Activated CD8-positive, alpha-beta T cell treated with anti-CD3 and anti-CD28 coated beads, Interleukin-2, amount 10 ng/mL, durations not matched to agents 7 days and 5 days (primary cell): ENCODE data around the gene WASF2. TPM values are rescaled to one million over a fixed set of nuclear protein-coding genes. Genes with fewer than 3 reads are reported as not detected.
"Not testable (repeated sequence)": the region's sequence is repeated elsewhere in the genome, so short reads cannot be mapped to it uniquely, and the experiment has no call there.

ENCODE experiments used
- ATAC-seq: fragments of 150-1000 bp; cut with Tn5 transposase; one replicate; pipeline ENCODE4 v1.10.0; 2021; ENCODE audit warnings: moderate library complexity
- CTCF ChIA-PET: fragments of 350-600 bp; sonication (Branson Sonifier 250); formaldehyde crosslinking; loops from one replicate; lab custom pipeline; 2021; ENCODE audit warnings: antibody characterized with exemption; lab: Charles Lee
- POLR2A ChIA-PET: fragments of 350-600 bp; sonication (Branson Sonifier 250); formaldehyde crosslinking; loops from one replicate; lab custom pipeline; 2021; ENCODE audit warnings: antibody characterized with exemption; lab: Charles Lee
- DNase-seq: peaks from one replicate; pipeline ENCODE4 v3.0.0-alpha.2; 2020
- H3K27ac Mint-ChIP-seq: one replicate; pipeline ENCODE4 v1.8.0; 2021; ENCODE audit warnings: mild to moderate bottlenecking, mixed read lengths
- H3K27me3 Mint-ChIP-seq: one replicate; pipeline ENCODE4 v1.8.0; 2021; ENCODE audit warnings: low read depth, mixed read lengths
- H3K36me3 Mint-ChIP-seq: one replicate; pipeline ENCODE4 v1.8.0; 2021; ENCODE audit warnings: low read depth, mixed read lengths
- H3K4me1 Mint-ChIP-seq: one replicate; pipeline ENCODE4 v1.8.0; 2021; ENCODE audit warnings: low read depth, mixed read lengths
- H3K4me3 Mint-ChIP-seq: one replicate; pipeline ENCODE4 v1.8.0; 2021; ENCODE audit warnings: mild to moderate bottlenecking, mixed read lengths
- H3K9me3 Mint-ChIP-seq: one replicate; pipeline ENCODE4 v1.8.0; 2022; ENCODE audit warnings: mixed read lengths; ENCODE audit not compliant: insufficient read depth
- total RNA-seq, 2 experiments: library from RNA; stranded (reverse); gene quantifications; one replicate each; pipeline ENCODE4 v1.2.3, GENCODE V29; 2021

Gene WASF2, protein sequence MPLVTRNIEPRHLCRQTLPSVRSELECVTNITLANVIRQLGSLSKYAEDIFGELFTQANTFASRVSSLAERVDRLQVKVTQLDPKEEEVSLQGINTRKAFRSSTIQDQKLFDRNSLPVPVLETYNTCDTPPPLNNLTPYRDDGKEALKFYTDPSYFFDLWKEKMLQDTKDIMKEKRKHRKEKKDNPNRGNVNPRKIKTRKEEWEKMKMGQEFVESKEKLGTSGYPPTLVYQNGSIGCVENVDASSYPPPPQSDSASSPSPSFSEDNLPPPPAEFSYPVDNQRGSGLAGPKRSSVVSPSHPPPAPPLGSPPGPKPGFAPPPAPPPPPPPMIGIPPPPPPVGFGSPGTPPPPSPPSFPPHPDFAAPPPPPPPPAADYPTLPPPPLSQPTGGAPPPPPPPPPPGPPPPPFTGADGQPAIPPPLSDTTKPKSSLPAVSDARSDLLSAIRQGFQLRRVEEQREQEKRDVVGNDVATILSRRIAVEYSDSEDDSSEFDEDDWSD
- 100 to 1,000 TPM; 120 to 127 TPM for total RNA-seq

DNA sequence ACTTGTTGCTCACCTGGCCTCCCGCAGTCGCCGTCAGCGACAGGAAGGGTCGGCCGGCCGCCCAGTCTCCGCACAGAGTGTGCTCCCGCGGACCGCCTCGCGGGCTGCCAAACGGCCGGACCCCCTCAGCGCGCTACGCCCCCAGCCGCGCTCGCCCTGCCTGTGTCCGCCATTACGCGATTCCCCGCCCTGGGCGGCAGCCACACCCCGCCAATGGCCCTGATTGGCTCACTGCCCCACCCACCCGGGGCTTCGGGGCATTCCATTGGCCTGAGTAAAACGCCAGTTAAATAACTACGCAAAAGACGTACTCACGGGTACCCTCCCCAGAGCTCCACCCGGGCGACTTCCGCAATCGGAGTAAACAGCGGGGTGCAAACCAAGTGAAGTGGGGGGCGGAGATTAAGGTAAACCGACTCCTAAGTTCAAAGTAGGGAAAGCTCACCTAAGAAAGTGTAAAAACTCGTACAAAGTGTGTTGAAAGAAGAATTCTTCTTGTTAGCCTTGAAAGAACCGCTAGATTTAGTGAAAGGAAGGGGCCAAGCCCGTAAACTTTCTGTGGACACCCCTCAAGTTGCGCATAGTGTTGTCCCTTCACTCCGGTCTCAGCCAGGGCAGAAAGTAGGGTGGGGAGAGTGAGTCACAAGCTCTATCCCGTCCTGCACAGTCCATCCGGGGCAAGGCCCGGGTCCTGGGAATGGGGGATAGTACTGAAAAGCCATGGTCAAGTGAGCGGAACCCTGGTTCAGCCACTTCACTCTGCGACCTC, at the start of gene WASF2:
TSS of gene WASF2 (minus strand) at position 195 of the 769 bp plus-strand sequence. CDS start 61,277 bp downstream, outside the sequence.
- H3K9me3 Mint-ChIP-seq = no peaks in the 10 kb centered on the region
- ChIA-PET POLR2A (interaction anchor here (0.9 to 4.6 kb wide), 11 partner anchors 10 to 138 kb away, joined by 3 to 51 read pairs (median 5); partner anchors contain the start of gene AHDC1), CTCF (interaction anchor here (0.6 to 3.5 kb wide), 16 partner anchors 25 to 133 kb away, joined by 3 to 19 read pairs (median 4); partner anchors contain the start of gene AHDC1)
- DNase-seq (peak; percentile 98), ATAC-seq (peak; percentile 94)
- no peaks in the 10 kb centered on the region for H3K27me3 Mint-ChIP-seq
- H3K4me1 Mint-ChIP-seq = peaks cover 28% of the 10 kb centered on the region
- peaks cover 8% of the 10 kb centered on the region for H3K36me3 Mint-ChIP-seq
- H3K4me3 Mint-ChIP-seq = peak within 1 kb of the TSS; percentile 83
- peak within 1 kb of the TSS; percentile 99 for H3K27ac Mint-ChIP-seq

DNA sequence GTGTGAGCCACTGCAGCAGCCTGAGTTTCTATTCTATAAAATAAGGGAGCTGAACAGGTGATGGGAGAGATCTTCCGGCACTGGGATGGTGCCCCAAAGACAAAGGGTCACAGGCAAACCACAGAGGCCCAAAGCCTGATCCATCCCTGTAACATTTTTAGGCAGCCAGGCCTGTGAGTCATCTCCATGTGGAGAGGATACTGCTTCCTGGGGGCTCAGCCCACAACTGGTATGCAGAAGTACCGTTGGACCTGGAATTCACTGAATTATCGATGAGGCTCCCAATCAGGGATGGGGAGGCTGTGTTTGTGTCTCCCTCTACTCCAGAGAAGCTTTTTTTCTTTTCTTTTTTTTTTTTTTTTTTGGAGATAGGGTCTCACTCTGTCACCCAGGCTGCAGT, 48.8 kb upstream of the WASF2 start:
- H3K27me3 Mint-ChIP-seq = no peaks in the 10 kb centered on the region
- H3K4me1 Mint-ChIP-seq = peaks cover 14% of the 10 kb centered on the region
- no peak overlapping the region for H3K4me3 Mint-ChIP-seq
- DNase-seq = no peak
- H3K36me3 Mint-ChIP-seq = peaks cover 6% of the 10 kb centered on the region
- H3K9me3 Mint-ChIP-seq = no peaks in the 10 kb centered on the region
- ChIA-PET POLR2A (no interaction called here), CTCF (interaction anchor here (0.7 to 1.9 kb wide), 2 partner anchors 13 to 18 kb away, joined by 3 to 11 read pairs; no protein-coding TSS in a partner anchor)
- no peak overlapping the region for H3K27ac Mint-ChIP-seq
- no peak for ATAC-seq

DNA sequence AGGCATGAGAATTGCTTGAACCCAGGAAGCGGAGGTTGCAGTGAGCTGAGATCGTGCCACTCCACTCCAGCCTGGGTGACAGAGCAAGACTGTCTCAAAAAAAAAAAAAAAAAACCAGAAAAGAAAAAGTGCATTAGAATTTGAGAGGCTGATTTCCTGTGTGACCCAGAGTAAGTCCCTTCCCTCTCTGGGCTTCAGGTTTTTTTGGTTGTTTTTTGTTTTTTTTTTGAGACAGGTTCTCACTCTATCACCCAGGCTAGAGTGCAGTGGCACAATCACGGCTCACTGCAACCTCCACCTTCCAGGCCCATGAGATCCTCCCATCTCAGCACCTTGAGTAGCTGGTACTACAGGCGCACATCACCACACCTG, 48.3 kb upstream of the WASF2 start:
- ATAC-seq, H3K9me3 Mint-ChIP-seq, H3K27me3 Mint-ChIP-seq, H3K27ac Mint-ChIP-seq, H3K36me3 Mint-ChIP-seq, H3K4me3 Mint-ChIP-seq, DNase-seq, POLR2A ChIA-PET: not testable (repeated sequence)
- peaks cover 14% of the 10 kb centered on the region for H3K4me1 Mint-ChIP-seq
- CTCF ChIA-PET = interaction anchor here (0.7 to 1.9 kb wide), 2 partner anchors 13 to 18 kb away, joined by 3 to 11 read pairs; no protein-coding TSS in a partner anchor

DNA sequence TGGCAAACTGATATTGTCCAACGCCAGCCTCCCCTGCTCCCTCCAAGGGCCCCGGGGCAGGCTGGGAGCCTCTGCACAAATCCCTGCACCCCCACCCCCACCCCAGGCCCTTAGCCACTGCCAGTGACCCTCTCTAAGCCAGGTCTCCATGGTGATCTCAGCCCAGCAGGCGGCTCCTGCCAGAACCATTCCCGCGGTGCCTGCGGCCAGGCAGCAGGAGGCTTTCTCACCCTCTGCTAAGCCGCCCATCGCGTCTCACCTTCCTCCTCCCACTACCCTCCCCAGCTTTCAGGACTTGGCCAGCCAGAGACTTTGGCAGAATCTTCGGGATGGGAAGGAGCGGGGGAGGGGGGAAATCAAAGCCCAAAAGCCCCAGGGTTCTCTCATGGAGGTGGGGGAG, 46.8 kb upstream of the WASF2 start:
- Mint-ChIP-seq H3K4me1 (peaks cover 24% of the 10 kb centered on the region), H3K4me3 (no peak overlapping the region), H3K9me3 (no peaks in the 10 kb centered on the region), H3K27me3 (no peaks in the 10 kb centered on the region), H3K36me3 (peaks cover 15% of the 10 kb centered on the region), H3K27ac (no peak overlapping the region)
- ChIA-PET CTCF (interaction anchor here (1.3 to 2.0 kb wide), 2 partner anchors 14 to 20 kb away, joined by 5 to 6 read pairs; no protein-coding TSS in a partner anchor), POLR2A (no interaction called here)
- ATAC-seq (no peak), DNase-seq (no peak)

DNA sequence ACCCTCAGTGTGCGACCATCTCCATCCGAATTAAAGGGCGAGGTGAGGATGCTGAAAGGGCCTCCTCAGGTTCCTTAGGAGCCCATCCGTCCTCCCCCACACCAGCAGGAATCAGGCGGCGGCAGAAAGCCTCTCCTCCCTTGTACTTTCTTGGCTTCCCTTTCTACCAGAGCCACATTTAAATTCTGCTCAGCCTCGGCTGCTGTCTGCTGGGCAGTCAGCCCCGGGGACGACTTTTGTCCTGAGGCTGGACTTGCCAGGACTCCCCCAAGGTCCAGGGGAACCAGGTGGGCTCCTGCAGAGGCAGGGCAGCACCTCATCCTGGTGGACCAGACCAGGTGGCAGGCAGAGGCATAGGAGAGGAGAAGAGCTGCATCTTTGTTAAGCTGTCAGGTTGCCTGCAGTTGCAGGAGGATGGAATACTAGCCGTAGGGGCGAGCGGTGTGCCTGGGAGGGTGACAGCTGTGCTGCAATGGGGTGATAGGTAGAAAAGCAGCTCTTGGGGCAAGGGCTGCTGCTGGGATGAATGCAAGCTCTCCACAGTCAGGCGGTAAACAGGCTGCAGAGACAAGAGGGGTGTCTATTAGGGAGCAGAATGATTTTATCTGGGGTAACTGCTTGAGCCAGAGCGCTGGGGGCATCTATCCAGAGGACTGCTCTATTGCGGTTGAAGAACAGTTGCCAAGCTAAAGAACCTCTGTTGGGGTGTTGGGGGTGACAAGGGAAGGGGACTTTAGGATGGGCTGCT, 46.2 kb upstream of the WASF2 start:
- H3K27ac Mint-ChIP-seq = no peak overlapping the region
- POLR2A ChIA-PET = no interaction called here
- H3K9me3 Mint-ChIP-seq = no peaks in the 10 kb centered on the region
- no peak overlapping the region for H3K4me3 Mint-ChIP-seq
- H3K27me3 Mint-ChIP-seq = no peaks in the 10 kb centered on the region
- H3K36me3 Mint-ChIP-seq = peaks cover 15% of the 10 kb centered on the region
- no peak for ATAC-seq
- no peak for DNase-seq
- CTCF ChIA-PET = interaction anchor here (1.0 to 2.0 kb wide), 3 partner anchors 11 to 21 kb away, joined by 3 to 6 read pairs (median 5); no protein-coding TSS in a partner anchor
- peaks cover 28% of the 10 kb centered on the region for H3K4me1 Mint-ChIP-seq

DNA sequence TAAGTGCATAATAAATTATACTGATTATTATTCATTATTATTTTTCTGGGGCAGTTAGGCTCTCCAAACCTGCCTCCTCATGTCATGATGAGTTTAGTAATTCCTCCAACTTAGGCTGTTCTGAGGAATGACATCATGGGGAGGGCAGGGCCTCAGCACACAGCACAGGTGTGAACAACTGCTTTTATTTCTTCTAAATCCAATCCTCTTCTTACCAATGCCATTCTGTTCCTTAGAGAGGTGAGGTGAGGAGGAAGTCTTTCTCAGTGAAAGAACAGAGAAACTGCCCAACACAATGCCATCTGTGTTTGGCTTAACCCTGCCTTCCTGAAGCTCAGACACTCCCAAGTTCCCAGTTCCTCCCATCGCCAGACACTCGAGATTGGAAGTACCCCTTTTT, 45.4 kb upstream of the WASF2 start:
- CTCF ChIA-PET = interaction anchor here (0.7 to 2.0 kb wide), 5 partner anchors 10 to 65 kb away, joined by 3 to 6 read pairs (median 3); no protein-coding TSS in a partner anchor

DNA sequence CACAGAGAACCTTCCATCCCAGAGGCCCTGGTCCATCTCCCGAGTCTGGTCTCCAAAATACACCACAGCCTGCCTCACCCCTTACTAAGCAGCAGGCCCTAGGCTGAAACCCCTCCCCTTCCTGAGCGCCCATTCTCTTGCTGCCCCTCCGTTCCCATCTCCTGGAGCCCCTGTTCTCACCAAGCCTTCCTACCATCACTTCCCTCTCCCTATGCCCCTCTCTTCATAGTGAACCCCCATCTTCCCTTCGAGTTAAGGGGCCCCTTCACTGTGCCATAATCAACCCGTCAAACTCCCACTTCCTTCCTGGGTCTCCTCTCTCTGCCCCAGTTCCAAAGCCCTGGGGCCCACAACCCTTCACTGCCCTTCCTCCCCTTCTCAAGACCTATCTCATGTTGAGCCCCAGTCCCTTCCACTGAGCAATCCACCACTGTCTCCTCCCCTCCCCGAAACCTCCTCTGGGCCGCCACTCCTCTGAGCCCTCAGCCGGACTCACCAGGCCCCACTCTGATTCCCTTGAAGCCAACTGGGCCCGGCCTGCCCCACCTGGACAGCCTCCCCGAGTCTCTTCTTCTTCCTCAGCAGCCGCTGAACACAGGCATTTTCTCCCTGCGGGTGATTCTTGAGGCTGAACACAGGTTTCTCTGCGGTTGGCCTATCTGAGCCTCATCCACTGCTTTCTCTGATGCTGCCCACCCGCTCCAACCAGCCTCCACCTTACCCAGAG, 42.2 kb upstream of the WASF2 start:
- ChIA-PET POLR2A (no interaction called here), CTCF (no interaction called here)
- no peaks in the 10 kb centered on the region for H3K27me3 Mint-ChIP-seq
- peaks cover 32% of the 10 kb centered on the region for H3K4me1 Mint-ChIP-seq
- peak overlapping the region; percentile 81 for H3K27ac Mint-ChIP-seq
- H3K9me3 Mint-ChIP-seq = no peaks in the 10 kb centered on the region
- no peak for DNase-seq
- ATAC-seq = no peak
- H3K36me3 Mint-ChIP-seq = peaks cover 15% of the 10 kb centered on the region
- H3K4me3 Mint-ChIP-seq = no peak overlapping the region

More for the DNA sequence above, 45.4 kb upstream of the WASF2 start:
- DNase-seq (no peak), ATAC-seq (no peak)
- Mint-ChIP-seq H3K9me3 (no peaks in the 10 kb centered on the region), H3K27me3 (no peaks in the 10 kb centered on the region), H3K4me3 (no peak overlapping the region), H3K4me1 (peaks cover 24% of the 10 kb centered on the region), H3K27ac (no peak overlapping the region), H3K36me3 (peaks cover 14% of the 10 kb centered on the region)
- POLR2A ChIA-PET = no interaction called here

DNA sequence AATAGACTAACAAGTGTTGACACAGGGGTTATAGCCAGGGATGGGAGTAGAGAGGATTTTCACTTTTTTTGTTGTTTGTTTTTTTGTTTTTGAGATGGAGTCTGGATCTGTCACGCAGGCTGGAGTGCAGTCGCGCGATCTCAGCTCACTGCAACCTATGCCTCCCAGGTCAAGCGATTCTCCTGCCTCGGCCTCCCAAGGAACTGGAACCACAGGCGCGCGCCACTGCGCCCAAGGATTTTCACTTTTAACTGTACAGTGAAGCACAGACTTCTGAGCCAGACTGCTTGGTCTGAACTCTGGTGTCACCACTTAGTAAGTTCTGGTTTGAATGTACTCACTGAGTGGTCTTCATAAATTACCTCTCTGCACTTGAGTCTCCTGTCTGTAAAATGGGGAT, 40.2 kb upstream of the WASF2 start:
- ATAC-seq = no peak
- peaks cover 47% of the 10 kb centered on the region for H3K4me1 Mint-ChIP-seq
- peaks cover 21% of the 10 kb centered on the region for H3K36me3 Mint-ChIP-seq
- H3K9me3 Mint-ChIP-seq = no peaks in the 10 kb centered on the region
- CTCF ChIA-PET = interaction anchor here (2.1 kb wide), 1 partner anchor 26 kb away, joined by 7 read pairs; no protein-coding TSS in a partner anchor
- POLR2A ChIA-PET = no interaction called here
- H3K27me3 Mint-ChIP-seq = no peaks in the 10 kb centered on the region
- H3K4me3 Mint-ChIP-seq = no peak overlapping the region
- DNase-seq = no peak
- H3K27ac Mint-ChIP-seq = no peak overlapping the region

DNA sequence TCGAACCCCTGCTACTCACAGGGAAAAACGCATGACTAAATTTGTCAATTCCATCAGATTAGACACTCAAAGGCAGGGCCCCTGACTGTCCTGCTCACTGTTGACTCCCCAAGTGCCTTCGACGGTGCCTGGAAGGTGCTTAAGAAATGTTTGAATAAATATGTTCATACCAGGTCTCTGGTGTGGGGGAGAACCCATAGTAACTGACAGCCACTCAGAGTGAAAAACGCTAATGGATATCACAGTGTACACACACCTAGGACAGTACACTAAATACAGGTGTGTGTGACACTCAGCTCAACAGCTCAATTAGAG, 39.7 kb upstream of the WASF2 start:
- DNase-seq (no peak), ATAC-seq (no peak)
- Mint-ChIP-seq H3K36me3 (peaks cover 21% of the 10 kb centered on the region), H3K9me3 (no peaks in the 10 kb centered on the region), H3K27ac (no peak overlapping the region), H3K4me3 (no peak overlapping the region), H3K4me1 (peaks cover 51% of the 10 kb centered on the region), H3K27me3 (no peaks in the 10 kb centered on the region)
- ChIA-PET CTCF (interaction anchor here (2.1 kb wide), 1 partner anchor 27 kb away, joined by 7 read pairs; no protein-coding TSS in a partner anchor), POLR2A (no interaction called here)

DNA sequence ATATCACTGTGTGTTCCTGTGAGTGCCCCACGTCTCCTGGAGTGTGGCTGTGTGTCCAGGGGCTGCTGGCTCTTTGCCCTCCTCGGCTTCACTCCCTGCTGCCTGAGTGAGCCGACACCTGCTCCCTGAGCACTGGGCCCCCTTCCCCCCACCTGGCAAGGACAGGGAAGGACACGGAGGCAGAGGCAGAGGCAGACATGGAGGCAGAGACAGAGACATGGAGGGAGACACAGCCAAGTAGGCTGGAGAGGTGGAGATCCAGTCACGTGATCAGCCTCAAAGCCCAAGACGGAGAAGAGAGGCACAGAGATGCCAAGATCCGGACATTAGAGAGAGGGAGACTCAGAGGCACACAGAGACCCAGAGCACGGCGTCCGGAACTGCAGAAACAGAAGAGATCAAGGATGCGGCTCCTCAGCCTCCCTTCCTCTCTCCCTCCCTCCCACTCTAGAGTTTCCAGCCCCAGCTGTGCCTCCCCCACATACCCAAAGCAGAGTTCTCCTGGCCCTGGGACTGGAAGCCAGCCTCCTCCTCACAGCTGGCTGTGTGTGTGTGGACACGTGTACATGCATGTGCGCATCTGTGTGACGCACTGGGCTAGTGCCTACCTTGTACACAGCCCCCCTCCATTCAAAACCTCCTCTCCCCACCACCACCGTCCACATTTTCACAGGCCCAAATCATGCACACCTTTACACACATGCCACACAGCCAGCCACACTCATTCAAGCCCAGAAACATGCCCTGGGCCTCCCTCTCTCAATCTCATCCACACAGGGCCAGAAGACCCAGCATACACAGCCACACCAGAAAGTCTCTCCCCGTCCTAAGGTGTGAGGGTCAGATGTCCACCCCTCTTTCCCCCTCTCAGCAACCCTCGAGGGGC, 39.1 kb upstream of the WASF2 start:
- DNase-seq (no peak), ATAC-seq (no peak)
- ChIA-PET CTCF (interaction anchor here (2.1 kb wide), 1 partner anchor 27 kb away, joined by 7 read pairs; no protein-coding TSS in a partner anchor), POLR2A (no interaction called here)
- peaks cover 22% of the 10 kb centered on the region for H3K36me3 Mint-ChIP-seq
- H3K27ac Mint-ChIP-seq = no peak overlapping the region
- H3K4me3 Mint-ChIP-seq = peak overlapping the region; percentile 34
- peaks cover 57% of the 10 kb centered on the region for H3K4me1 Mint-ChIP-seq
- no peaks in the 10 kb centered on the region for H3K27me3 Mint-ChIP-seq
- H3K9me3 Mint-ChIP-seq = no peaks in the 10 kb centered on the region
